Neural cell (in vitro differentiated cells): ENCODE measurements around the gene MUC21.

ENCODE experiments used
- EZH2 ChIP-seq: fragments of 200-600, 300-800 bp; shearing (Covaris generic), sonication (generic); IDR thresholded peaks from 2 replicates; pipeline ENCODE4 v1.6.1; 2014; ENCODE audit warnings: antibody characterized with exemption, low read length, borderline replicate concordance, mild to moderate bottlenecking; ENCODE audit not compliant: insufficient read depth, poor library complexity, severe bottlenecking
- RAD21 ChIP-seq: fragments of 450-650 bp; conservative IDR thresholded peaks from 2 replicates; pipeline ENCODE4 v1.6.1; 2014; ENCODE audit warnings: antibody characterized with exemption, mild to moderate bottlenecking, moderate library complexity
- SMC3 ChIP-seq: fragments of 450-650 bp; conservative IDR thresholded peaks from 2 replicates; pipeline ENCODE4 v1.6.1; 2014; ENCODE audit warnings: antibody characterized with exemption, mild to moderate bottlenecking, moderate library complexity; ENCODE audit not compliant: poor library complexity
- TF ChIP-seq, protein P1 (sequence below): fragments of 450-650 bp; IDR thresholded peaks from 2 replicates; pipeline ENCODE4 v1.5.1; 2014; ENCODE audit warnings: antibody characterized with exemption, mild to moderate bottlenecking, moderate library complexity; ENCODE audit not compliant: poor library complexity, severe bottlenecking
- TF ChIP-seq, protein P2 (sequence below): IDR thresholded peaks from 2 replicates; pipeline ENCODE4 v1.6.1; 2012; ENCODE audit warnings: borderline replicate concordance

DNA sequence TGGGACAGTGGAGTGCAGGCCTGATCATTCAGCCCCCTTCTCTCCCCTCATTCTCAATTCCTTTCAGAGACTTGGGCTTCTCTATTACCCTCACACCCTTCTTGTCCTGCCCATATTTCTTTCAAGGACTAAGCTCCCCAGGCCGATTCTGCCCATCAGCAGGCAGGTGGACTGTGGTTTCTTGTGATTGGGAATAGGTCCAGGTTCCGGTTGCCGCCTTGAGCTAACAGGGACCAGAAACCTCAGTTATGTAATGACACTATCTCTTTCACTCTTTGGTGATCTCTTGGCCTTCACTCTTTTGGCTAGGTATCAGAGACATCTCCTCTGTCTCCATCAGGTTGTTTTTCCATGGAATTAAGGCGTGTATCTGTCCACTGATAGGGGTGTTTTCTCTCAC is 36.3 kb upstream of the MUC21 start:
- TF ChIP-seq, protein P1, sequence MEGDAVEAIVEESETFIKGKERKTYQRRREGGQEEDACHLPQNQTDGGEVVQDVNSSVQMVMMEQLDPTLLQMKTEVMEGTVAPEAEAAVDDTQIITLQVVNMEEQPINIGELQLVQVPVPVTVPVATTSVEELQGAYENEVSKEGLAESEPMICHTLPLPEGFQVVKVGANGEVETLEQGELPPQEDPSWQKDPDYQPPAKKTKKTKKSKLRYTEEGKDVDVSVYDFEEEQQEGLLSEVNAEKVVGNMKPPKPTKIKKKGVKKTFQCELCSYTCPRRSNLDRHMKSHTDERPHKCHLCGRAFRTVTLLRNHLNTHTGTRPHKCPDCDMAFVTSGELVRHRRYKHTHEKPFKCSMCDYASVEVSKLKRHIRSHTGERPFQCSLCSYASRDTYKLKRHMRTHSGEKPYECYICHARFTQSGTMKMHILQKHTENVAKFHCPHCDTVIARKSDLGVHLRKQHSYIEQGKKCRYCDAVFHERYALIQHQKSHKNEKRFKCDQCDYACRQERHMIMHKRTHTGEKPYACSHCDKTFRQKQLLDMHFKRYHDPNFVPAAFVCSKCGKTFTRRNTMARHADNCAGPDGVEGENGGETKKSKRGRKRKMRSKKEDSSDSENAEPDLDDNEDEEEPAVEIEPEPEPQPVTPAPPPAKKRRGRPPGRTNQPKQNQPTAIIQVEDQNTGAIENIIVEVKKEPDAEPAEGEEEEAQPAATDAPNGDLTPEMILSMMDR: no peak
- TF ChIP-seq, protein P2, sequence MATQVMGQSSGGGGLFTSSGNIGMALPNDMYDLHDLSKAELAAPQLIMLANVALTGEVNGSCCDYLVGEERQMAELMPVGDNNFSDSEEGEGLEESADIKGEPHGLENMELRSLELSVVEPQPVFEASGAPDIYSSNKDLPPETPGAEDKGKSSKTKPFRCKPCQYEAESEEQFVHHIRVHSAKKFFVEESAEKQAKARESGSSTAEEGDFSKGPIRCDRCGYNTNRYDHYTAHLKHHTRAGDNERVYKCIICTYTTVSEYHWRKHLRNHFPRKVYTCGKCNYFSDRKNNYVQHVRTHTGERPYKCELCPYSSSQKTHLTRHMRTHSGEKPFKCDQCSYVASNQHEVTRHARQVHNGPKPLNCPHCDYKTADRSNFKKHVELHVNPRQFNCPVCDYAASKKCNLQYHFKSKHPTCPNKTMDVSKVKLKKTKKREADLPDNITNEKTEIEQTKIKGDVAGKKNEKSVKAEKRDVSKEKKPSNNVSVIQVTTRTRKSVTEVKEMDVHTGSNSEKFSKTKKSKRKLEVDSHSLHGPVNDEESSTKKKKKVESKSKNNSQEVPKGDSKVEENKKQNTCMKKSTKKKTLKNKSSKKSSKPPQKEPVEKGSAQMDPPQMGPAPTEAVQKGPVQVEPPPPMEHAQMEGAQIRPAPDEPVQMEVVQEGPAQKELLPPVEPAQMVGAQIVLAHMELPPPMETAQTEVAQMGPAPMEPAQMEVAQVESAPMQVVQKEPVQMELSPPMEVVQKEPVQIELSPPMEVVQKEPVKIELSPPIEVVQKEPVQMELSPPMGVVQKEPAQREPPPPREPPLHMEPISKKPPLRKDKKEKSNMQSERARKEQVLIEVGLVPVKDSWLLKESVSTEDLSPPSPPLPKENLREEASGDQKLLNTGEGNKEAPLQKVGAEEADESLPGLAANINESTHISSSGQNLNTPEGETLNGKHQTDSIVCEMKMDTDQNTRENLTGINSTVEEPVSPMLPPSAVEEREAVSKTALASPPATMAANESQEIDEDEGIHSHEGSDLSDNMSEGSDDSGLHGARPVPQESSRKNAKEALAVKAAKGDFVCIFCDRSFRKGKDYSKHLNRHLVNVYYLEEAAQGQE: no peak
- TF ChIP-seq EZH2: no peak
- no peak for TF ChIP-seq RAD21
- no peak for TF ChIP-seq SMC3
